OCI-LY3 (cell line): Measurements from ENCODE around the gene CEP170B.
"Not testable (repeated sequence)": the region's sequence is repeated elsewhere in the genome, so short reads cannot be mapped to it uniquely, and the experiment has no call there.

Experiments used
- H2AFZ ChIP-seq: fragments of 200-600, 300-600 bp; shearing (Covaris generic); 2 replicates; pipeline ENCODE4 v1.6.0; 2014; ENCODE audit warnings: antibody characterized with exemption, low read depth, low read length
- H3K27ac ChIP-seq: fragments of 200-600, 300-600 bp; sonication (generic); 2 replicates; pipeline ENCODE4 v1.5.1; 2014; ENCODE audit warnings: mild to moderate bottlenecking, low read length, moderate library complexity, mixed read lengths
- H3K27me3 ChIP-seq: fragments of 200-600, 300-600 bp; sonication (generic); 2 replicates; pipeline ENCODE4 v1.6.1; 2014; ENCODE audit warnings: low read depth, low read length, mixed read lengths
- H3K36me3 ChIP-seq: fragments of 200-600, 300-600 bp; sonication (generic); replicated peaks from 2 replicates; pipeline ENCODE3; 2014; ENCODE audit warnings: low read depth, low read length, mixed read lengths
- H3K4me1 ChIP-seq: fragments of 300-600, 200-600 bp; sonication (generic); 2 replicates; pipeline ENCODE4 v1.6.1; 2014; ENCODE audit warnings: low read length, mixed read lengths
- H3K4me2 ChIP-seq: fragments of 200-600, 300-600 bp; sonication (generic); 2 replicates; pipeline ENCODE4 v1.6.1; 2014; ENCODE audit warnings: low read length, mixed read lengths
- H3K4me3 ChIP-seq: fragments of 300-600, 200-600 bp; sonication (generic); 2 replicates; pipeline ENCODE4 v1.5.1; 2014; ENCODE audit warnings: antibody characterized with exemption, mild to moderate bottlenecking, low read length, moderate library complexity
- H3K79me2 ChIP-seq: fragments of 300-600, 200-600 bp; shearing (Covaris generic); 2 replicates; pipeline ENCODE4 v1.6.1; 2014; ENCODE audit warnings: mild to moderate bottlenecking, low read length, mixed read lengths
- H3K9ac ChIP-seq: fragments of 300-600, 200-600 bp; shearing (Covaris generic); 2 replicates; pipeline ENCODE4 v1.6.0; 2014; ENCODE audit warnings: mild to moderate bottlenecking, low read length, moderate library complexity
- H3K9me3 ChIP-seq: fragments of 200-600, 300-600 bp; shearing (Covaris generic); 2 replicates; pipeline ENCODE4 v1.6.1; 2014; ENCODE audit warnings: low read length, mixed read lengths; ENCODE audit not compliant: insufficient read depth
- H4K20me1 ChIP-seq: fragments of 200-600, 300-600 bp; sonication (generic); 2 replicates; pipeline ENCODE4 v1.6.1; 2016; ENCODE audit warnings: low read length, mixed read lengths; ENCODE audit not compliant: insufficient read depth
- EZH2phosphoT487 ChIP-seq: fragments of 200-600 bp; shearing (Covaris generic); IDR thresholded peaks from 2 replicates; pipeline ENCODE4 v1.6.1; 2018; ENCODE audit warnings: antibody characterized with exemption, mixed run types, low read depth
- TF ChIP-seq, protein P1 (sequence below): fragments of 200-600, 300-600 bp; sonication (generic); IDR thresholded peaks from 2 replicates; pipeline ENCODE4 v1.5.1; 2014; ENCODE audit warnings: antibody characterized with exemption, low read length, low read depth

Gene CEP170B

DNA sequence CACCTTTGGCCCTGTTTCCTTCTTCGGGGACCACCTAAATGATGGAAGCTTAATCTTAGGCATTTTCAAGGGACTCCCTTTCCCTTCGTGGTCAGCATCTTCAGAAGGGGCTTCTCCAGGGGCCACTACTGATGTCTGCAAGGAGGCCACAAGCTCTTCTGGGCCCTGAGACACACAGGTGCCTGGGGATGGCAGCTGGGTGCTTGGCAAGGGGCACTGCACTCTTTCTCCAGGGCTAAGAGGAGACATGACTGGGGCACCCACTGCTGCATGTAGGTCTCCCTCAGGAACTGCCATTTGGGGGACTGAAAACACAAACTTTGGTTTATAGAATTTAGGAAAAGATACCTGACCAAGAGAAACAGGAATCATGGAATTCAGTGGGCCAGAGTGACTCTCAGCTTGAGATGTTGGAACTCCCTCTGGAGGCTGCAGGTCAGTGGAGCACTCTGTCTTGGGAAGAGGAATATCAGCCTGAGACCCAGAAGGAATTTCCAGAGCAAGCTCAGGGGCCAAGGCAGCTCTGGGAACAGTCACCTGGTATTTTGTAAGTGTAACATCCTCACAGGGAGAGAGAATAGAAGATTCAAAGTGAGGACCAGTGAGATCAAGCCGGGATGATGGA, 75.6 kb downstream of the CEP170B start:
- H3K27me3 ChIP-seq: peaks cover 43% of the 10 kb centered on the region
- no peak overlapping the region for H3K9ac ChIP-seq
- no peak overlapping the region for H2AFZ ChIP-seq
- H3K36me3 ChIP-seq: no peaks in the 10 kb centered on the region
- TF ChIP-seq, protein P1, sequence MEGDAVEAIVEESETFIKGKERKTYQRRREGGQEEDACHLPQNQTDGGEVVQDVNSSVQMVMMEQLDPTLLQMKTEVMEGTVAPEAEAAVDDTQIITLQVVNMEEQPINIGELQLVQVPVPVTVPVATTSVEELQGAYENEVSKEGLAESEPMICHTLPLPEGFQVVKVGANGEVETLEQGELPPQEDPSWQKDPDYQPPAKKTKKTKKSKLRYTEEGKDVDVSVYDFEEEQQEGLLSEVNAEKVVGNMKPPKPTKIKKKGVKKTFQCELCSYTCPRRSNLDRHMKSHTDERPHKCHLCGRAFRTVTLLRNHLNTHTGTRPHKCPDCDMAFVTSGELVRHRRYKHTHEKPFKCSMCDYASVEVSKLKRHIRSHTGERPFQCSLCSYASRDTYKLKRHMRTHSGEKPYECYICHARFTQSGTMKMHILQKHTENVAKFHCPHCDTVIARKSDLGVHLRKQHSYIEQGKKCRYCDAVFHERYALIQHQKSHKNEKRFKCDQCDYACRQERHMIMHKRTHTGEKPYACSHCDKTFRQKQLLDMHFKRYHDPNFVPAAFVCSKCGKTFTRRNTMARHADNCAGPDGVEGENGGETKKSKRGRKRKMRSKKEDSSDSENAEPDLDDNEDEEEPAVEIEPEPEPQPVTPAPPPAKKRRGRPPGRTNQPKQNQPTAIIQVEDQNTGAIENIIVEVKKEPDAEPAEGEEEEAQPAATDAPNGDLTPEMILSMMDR: peak; percentile 19
- no peak for TF ChIP-seq EZH2phosphoT487
- H3K4me2 ChIP-seq: no peak overlapping the region
- H3K4me3 ChIP-seq: no peak overlapping the region
- no peaks in the 10 kb centered on the region for H4K20me1 ChIP-seq
- no peaks in the 10 kb centered on the region for H3K79me2 ChIP-seq
- H3K27ac ChIP-seq: no peak overlapping the region
- 0 out of 2 replicates have a peak, but pooled peaks cover 5% of the 10 kb centered on the region for H3K4me1 ChIP-seq
- H3K9me3 ChIP-seq: no peaks in the 10 kb centered on the region

DNA sequence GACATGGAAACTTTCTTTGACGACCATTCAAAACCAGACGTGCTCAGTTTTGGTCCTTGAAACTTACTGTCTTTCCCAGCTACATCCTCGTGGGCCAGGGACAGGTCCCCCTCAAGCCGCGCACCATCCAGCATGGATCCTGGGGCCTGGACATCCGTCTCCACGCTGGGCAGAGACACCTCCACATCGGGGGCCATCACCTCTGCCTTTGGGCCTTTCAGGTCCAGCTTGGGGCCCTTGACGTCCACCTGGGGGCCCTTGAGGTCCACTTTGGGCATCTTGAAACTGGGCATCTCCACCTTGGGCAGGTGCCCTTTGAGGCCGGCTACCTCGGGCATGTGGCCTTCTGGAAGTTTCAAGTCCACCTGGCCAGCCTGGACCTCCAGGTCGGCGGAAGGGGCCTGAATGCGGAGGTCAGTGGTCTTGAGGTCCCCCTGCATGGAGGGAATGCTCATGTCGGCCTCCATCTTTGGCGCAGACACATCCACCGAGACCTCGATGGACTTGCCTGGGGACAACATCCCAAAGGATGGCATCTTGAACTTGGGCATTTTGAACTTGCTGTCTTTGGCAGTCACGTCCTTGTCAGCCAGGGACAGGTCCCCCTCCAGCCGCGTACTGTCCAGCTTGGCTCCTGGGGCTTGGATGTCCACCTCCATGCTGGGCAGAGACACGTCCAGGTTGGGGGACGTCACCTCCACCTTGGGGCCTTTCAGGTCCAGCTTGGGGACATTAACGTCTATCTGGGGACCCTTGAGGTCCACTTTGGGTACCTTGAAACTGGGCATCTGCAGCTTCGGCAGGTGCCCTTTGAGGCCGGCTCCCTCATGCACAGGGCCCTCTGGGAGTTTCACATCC, 76.7 kb downstream of the CEP170B start:
- Histone ChIP-seq H2AFZ (no peak overlapping the region), H3K4me1 (no peaks in the 10 kb centered on the region), H3K27me3 (peaks cover 43% of the 10 kb centered on the region), H3K4me2 (no peak overlapping the region), H3K36me3 (no peaks in the 10 kb centered on the region), H3K9ac (no peak overlapping the region), H3K9me3 (no peaks in the 10 kb centered on the region), H3K79me2 (no peaks in the 10 kb centered on the region), H3K4me3 (no peak overlapping the region), H3K27ac (no peak overlapping the region), H4K20me1 (no peaks in the 10 kb centered on the region)
- no peak for TF ChIP-seq EZH2phosphoT487
- TF ChIP-seq, protein P1: no peak

DNA sequence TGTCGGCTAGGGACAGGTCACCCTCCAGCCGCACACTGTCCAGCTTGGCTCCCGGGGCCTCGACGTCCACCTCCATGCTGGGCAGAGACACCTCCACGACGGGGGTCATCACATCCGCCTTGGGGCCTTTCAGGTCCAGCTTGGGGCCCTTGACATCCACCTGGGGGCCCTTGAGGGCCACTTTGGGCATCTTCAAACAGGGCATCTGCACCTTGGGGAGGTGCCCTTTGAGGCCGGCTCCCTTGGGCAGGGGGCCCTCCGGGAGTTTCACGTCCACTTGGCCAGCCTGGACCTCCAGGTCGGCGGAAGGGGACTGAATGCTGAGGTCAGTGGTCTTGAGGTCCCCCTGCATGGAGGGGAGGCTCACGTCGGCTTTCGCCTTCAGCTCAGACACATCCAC, 77.5 kb downstream of the CEP170B start:
- H3K36me3 ChIP-seq: no peaks in the 10 kb centered on the region
- H3K27me3 ChIP-seq: peaks cover 36% of the 10 kb centered on the region
- no peak overlapping the region for H3K4me2 ChIP-seq
- H3K4me1 ChIP-seq: no peaks in the 10 kb centered on the region
- H2AFZ ChIP-seq: no peak overlapping the region
- no peak overlapping the region for H3K4me3 ChIP-seq
- TF ChIP-seq, protein P1: no peak
- TF ChIP-seq EZH2phosphoT487: no peak
- no peak overlapping the region for H3K9ac ChIP-seq
- no peaks in the 10 kb centered on the region for H3K9me3 ChIP-seq
- no peaks in the 10 kb centered on the region for H3K79me2 ChIP-seq
- H4K20me1 ChIP-seq: no peaks in the 10 kb centered on the region
- H3K27ac ChIP-seq: no peak overlapping the region

DNA sequence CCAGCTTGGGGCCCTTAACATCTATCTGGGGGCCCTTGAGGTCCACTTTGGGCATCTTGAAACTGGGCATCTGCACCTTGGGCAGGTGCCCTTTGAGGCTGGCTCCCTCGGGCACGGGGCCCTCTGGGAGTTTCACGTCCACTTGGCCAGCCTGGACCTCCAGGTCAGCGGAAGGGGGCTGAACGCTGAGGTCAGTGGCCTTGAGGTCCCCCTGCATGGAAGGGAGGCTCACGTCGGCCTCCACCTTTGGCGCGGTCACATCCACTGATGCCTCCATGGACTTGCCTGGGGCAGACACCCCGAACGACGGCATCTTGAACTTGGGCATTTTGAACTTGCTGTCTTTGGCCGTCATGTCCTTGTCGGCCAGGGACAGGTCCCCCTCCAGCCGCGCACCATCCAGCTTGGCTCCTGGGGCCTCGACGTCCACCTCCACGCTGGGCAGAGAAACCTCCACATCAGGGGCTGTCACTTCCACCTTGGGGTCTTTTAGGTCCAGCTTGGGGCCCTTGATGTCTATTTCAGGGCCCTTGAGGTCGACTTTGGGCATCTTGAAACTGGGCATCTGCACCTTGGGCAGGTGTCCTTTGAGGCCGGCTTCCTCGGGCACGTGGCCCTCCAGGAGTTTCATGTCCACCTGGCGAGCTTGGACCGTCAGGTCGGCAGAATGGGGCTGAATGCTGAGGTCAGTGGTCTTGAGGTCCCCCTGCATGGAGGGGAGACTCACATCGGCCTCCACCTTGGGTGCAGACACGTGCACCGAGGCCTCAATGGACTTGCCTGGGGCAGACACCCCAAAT, 78.3 kb downstream of the CEP170B start:
- H2AFZ ChIP-seq, H3K36me3 ChIP-seq, H3K4me2 ChIP-seq, H3K9ac ChIP-seq, H3K79me2 ChIP-seq, H3K4me3 ChIP-seq, H4K20me1 ChIP-seq, H3K9me3 ChIP-seq, H3K27ac ChIP-seq, H3K4me1 ChIP-seq: not testable (repeated sequence)
- peaks cover 27% of the 10 kb centered on the region for H3K27me3 ChIP-seq

DNA sequence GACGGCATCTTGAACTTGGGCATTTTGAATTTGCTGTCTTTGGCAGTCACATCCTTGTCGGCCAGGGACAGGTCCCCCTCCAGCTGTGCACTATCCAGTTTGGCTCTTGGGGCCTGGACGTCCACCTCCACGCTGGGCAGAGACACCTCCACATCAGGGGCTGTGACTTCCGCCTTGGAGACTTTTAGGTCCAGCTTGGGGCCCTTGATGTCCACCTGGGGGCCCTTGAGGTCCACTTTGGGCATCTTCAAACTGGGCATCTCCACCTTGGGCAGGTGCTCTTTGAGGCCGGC, 78.9 kb downstream of the CEP170B start:
- H2AFZ ChIP-seq, H3K4me2 ChIP-seq, H4K20me1 ChIP-seq, H3K9me3 ChIP-seq, H3K9ac ChIP-seq, H3K4me3 ChIP-seq, H3K79me2 ChIP-seq, H3K27ac ChIP-seq, H3K36me3 ChIP-seq, H3K4me1 ChIP-seq: not testable (repeated sequence)
- peaks cover 22% of the 10 kb centered on the region for H3K27me3 ChIP-seq

DNA sequence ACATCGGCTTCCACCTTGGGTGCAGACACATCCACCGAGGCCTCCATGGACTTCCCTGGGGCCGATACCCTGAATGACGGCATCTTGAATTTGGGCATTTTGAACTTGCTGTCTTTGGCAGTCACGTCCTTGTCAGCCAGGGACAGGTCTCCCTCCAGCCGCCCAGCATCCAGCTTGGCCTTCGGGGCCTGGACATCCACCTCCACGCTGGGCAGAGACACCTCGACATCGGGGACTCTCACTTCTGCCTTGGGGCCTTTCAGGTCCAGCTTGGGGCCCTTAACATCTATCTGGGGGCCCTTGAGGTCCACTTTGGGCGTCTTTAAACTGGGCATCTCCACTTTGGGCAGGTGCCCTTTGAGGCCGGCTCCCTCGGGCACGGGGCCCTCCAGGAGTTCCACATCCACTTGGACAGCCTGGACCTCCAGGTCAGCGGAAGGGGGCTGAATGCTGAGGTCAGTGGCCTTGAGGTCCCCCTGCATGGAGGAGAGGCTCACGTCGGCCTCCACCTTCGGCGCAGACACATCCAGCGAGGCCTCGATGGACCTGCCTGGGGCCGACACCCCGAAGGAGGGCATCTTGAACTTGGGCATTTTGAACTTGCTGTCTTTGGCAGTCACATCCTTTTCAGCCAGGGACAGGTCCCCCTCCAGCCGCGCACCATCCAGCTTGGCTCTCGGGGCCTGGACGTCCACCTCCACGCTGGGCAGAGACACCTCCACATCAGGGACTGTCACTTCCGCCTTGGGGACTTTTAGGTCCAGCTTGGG, 79.6 kb downstream of the CEP170B start:
- H3K27me3 ChIP-seq: peaks cover 15% of the 10 kb centered on the region

More for the DNA sequence above, 79.6 kb downstream of the CEP170B start:
- not testable (repeated sequence) for H2AFZ ChIP-seq, H3K27ac ChIP-seq, H3K9ac ChIP-seq, H3K4me3 ChIP-seq, H3K4me2 ChIP-seq, H3K79me2 ChIP-seq, H3K4me1 ChIP-seq, H3K36me3 ChIP-seq, H3K9me3 ChIP-seq, H4K20me1 ChIP-seq
